Measurements from ENCODE around the gene DIPK1B.

Gene DIPK1B

DNA sequence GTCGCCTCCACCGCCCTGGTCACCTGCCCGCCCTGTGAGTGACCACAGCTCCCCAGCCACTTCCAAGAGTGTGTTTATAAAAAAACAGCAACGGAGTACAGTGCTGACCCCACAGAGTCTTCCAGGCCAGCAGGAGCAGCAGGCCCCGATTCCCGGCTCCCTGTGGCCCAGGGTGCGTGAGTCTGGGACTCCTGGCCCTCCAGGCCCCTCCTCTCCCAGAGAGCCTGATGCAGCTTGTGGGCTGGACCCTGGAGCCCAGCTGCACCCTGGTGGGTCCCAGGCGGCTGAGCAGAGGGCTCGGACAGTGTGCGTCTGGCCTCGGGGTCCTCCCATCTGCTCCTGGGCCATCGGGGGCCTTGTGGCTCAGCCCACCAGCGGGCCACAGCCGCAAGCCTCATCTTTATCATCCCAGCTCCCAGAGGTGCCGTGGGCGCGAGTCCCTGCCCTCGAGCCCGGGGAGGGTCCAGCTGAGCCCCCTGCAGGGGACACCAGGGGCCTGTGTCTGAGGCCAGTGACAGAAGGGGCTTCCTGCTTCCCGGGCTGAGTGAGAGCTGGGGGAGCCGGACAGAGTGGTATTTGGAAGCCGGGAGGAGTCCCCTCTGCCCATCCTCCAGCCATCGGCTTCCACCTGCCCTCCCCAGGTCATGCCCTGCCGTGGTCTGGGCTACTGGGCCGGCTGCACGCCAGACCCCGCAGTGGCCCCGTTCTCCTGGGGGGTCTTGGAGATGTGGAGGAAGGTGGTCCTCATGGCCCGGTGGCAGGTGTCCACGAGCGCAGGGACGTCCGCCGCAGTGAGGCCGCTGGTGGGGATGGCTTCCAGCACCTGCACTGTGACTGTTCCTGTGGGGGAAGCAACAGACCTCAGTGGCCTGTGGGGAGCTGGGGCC, 39.0 kb upstream of the DIPK1B start:
- DNase-seq = no peak

DNA sequence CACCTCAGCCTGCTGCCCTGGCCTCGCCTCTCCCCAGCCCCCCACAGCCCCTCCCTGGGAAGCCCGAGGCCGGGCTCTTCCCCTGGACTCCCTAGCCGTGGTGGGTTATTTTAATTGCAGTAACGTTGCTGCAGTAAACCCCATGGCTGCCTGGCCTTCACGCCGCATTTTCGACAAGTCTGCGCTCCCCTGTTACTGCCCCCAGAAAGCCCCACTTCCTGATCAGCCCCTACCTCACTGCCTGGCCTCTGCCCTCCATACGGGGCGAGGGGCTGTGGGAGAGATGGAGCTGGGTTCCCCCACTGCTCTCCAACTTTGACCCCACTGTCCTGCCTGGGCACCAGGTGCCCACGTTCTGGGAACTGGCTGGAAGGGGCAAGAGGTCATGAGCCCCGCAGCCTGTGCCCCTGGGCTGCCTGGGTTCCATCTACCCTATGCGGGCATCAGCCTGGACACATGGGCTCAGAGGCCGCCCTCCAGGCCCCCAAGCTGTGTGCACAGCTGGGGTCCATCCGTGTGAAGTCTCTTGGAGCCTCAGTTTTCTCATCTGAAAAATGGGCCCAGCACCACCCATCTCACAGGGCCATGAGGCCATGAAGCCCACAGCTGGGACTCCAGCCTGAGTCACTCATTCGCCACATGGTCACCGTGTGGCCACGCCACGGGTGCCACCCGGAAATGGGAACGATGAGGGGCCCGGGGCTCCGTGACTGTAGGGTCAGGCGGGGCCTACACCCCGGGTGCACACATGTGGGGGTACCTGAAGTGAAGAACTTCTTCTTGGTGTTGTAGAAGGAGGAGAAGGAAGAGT, 38.2 kb upstream of the DIPK1B start:
- DNase-seq = no peak

DNA sequence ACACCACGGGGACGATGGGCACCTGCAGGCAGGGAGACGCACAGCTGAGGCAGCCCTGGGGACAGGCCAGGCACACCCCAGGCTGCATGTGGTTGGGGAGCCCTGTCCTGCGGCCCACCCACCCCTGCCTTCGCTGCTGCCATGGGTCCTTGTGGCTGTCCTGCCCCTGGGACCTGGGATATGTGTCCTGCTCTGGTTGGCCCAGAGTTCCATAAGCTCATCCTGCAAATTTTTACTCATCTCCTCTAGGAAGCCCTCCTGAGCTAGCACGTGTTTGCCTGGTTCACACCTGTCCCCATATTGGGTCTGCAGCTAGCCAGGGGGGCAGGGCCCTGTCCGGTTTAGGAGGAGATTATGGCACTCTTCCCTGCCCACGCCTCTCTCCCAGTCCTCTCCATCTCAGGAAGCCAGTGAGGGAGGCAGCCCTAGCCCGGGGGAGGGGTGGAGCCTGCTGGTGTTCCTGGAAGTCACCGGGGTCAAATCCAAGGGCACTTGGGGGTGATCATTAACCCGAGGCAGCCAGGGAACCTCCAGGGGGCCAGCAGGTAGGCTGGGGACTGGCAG, 37.5 kb upstream of the DIPK1B start:
- DNase-seq = no peak

DNA sequence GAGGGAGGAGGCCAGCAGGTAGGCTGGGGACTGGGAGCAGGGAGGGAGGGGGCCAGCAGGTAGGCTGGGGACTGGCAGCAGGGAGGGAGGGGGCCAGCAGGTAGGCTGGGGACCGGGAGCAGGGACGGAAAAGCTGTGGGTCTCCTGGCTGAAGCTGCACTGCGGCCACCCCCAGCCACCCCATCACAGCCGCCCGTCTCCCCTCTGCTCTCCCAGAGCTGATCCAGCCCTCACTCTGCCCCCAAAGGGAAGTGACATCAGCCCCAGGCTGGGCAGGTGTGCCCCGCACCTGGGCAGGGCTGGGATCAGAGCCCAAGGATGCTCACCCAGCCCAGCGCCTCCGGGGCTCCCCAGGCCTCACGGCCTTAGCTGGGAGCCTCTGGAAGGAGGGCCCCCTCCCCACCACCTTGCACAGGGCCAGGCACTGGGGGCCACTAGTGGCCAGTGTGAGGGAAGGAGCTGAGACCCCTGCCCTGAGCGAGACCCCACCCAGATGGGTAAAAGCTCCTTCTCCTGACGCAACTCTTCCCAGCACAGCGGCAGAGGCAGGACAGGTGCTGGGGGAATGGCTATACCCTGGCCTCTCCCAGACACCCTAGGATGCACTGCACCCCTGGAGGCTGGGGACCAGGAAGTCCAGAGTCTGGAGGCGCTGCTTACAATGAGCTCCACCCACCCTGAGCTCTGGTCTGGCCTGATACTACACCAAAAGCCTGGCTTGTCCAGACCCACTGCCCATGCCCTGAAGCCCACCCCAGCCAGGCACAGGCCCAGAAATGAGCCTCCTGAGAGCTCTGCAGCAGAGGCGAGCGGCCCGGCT, 36.7 kb upstream of the DIPK1B start:
- no peak for DNase-seq

DNA sequence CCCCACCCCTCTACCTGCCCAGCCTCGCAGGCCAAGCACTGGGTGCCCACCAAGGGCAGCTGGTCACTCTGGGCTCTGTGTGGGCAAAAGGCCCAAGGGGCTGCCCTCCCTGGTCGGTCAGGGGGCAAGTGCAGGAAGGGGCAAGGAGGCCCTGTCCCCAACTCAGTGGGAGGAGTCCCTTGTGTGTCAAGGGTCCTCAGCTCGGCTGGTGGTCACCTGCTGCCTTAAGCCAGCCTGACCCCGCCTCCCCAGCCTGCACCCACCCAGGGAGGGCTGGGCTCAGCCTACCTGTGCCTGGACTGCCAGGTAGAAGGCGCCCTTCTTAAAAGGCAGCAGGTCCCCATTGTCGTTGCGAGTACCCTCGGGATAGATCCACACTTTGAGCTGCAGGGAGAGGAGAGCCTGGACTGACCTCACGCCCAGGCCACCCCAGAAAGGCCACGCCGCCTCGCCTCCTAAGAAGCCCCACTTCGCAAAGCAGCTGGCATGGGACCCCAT, 36.0 kb upstream of the DIPK1B start:
- no peak for DNase-seq

DNA sequence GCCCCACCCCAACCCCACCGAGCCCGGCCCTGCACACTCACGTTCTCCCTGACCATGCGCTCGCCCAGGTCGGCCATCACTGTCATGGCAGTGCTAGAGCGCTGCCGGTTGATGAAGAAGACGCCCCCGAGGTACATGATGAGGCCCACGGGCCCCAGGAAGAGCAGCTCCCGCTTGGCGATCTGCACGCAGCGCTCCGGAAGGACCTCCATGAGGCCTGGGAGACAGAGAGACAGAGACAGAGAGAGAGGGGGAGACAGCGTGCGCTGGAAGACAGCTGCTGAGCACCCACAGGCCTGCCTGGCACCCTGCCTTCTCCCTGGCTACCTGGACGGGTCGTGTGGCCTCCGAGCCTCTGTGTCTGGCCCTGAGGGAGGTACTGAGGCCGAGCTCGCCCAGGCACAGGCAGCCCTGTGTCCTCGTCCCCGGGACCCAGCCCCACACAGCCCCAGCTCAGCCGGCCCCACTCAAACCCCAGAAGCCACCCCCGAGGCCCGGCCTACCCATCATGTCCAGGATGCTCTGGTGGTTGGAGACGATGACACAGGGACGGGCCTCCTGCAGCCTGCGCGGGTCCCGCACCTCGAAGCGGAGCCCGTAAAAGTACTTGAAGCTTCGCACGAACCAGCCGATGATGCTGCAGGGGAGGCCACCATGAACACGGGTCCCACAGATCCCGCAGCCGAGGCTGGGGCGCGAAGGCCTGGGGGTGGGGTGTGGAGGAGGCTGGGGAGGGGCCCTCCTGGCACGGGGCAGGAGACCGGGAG, 35.3 kb upstream of the DIPK1B start:
- DNase-seq = no peak

DNA sequence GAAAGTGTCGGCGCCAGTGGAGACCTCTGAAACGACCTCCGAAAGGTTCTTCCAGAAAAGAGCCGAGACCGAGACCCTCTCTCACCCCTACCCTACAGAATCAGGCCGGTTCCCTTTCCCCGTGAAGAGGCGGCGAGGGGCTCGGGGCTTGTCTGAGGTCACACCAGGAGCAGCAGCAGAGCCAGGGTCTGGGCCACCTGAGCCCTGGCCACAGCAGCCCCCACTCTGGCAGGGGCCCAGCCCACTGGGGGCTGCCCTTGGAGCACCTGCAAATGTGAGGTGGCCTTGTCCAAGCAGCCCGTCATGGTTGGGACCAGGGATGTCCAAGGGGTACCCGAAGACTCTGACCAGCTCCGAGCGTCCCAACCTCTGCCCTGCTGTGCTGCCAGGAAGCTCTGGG, 34.3 kb upstream of the DIPK1B start:
- DNase-seq = no peak

DNA sequence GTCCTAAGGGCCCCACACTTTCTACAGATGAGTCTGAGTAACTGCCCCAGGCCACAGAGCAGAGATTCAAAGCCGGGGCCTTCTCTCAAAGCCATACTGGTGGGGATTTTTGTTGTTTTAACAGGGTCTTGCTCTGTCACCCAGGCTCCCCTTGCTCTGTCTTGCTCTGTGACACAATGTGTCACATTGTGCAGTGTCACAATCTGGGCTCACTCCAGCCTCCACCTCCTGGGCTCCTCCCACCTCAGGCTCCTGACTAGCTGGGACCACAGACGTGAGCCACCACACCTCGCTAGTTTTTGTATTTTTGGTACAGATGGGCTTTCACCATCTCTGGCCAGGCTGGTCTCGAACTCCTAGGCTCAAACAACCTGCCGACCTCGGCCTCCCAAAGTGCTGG, 33.7 kb upstream of the DIPK1B start:
- no peak for DNase-seq

DNA sequence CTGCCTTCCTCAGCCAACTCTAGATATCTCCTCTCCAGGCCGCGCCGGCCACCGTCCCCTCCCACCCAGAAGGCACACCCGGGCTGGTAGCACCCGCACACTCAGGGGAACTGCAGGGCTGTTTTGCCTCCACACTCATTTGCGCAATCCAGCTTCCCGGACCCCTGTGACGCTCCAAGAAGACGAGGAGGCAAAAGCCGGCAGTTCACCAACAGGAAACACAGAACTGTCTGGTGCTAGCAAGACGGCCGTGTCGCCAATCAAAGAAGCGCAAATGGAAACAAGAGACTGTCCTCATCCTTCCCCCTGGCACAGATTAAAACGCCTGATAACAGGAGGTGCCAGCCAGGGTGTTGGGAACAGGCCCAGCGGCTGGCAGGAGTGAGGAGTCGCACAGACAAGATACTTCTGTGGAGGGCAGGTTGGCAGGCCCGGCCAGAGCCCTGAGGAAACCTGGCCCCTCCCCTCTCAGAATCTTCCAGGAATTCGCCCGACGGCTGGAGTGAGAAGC, 32.9 kb upstream of the DIPK1B start:
- no peak for DNase-seq

DNA sequence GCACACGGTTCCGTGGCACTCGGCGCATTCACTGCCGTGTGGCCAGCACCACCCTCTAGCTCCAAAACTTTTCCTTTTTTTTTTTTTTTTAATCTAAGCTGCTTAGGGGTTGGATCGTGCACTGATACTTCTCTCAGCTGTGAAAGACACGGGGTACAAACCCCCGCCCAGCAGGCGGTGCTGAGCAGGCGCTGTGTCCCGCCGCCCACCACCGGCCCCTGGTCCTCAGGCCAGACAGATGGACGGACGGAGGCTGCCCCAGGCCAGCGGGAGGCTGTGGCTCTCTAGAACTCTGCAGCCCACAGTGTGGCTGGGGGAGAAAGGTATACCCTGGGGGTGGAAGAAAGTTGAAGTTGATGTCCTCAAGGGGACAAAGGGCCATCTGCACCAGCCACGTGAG, 31.3 kb upstream of the DIPK1B start:
- DNase-seq = no peak

DNA sequence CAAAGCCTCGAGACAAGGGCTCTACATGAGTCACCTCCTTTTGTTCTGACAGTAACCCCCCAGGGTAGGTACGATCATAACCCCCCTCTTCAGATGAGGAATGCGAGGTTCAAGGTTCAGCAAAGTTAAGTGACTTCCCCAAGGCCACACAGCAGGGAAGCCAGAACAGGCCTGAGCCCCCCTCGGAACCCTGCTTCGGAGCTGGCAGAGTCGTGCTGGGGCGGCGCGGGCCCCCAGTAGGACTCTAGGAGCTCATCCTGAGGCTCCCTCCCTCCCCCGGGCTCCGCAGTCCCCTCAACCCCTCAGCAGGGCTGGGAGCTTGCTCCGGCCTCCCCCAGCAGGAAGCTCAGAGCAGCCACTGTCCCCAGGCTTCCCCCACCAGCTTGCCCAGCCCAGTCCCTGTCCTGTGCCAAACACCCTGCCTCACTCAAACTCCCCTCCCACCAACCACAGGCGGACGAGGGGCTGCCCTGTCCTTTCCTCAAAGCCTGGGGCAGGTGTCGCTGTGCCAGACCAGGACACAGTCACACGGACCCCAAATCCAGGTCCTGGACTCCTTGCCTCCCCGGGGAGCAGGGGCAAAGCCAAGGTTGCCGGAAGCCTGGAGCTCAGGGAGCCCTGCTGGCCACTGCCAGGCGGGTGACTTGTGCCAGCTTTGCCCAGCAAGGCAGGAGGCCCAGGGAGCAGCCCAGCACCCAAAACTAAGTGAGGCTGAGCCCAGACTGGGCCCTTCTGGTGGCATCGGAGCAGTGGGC, 30.2 kb upstream of the DIPK1B start:
- DNase-seq = no peak

DNA sequence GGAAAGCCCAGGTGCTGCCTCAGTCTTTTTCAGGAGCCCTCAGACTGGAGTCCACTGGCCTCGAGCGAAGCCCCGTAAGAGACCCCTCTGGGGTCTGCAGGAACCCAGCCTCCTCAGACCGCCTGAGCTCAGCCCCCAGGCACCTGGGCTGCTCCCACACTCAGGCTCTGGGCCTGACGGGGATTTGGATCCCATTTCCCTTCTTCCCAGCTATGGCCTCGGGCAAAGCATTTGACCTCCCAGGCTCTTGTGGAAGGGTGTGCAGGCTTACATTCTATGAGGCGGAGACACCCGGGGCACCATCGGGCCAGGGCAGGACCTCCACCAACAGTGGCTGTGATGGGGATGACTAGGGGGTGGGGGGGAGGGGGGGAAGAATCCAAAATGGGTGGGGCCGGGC, 29.7 kb upstream of the DIPK1B start:
- DNase-seq = no peak

DNA sequence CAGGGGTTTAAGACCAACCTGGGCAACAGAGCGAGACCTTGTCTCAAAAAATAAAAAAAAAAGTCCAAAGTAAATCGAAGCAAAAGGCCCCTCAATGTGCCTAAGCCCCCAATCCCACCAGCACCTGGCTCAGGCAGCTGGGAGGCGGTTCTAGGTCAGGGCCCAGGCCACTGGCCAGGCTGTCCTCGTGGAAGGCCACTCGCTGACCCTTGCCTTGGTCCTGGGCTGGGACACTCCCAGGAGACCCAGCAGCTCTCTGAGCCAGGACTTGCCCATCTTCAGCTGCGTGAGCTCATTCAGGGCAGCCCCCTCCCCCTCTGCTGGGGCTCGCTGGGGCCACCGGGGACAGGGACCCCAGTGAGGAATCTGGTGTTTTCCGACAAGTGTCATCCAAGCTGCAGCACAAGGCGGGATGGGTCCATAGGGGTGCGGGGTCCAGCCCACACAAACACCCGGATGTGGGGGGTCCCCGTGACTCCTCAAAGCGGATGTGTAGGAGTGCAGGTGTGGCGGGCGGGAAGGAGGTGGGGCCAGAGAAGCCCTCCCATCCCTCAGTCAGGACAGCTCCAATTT, 29.1 kb upstream of the DIPK1B start:
- DNase-seq = no peak

DNA sequence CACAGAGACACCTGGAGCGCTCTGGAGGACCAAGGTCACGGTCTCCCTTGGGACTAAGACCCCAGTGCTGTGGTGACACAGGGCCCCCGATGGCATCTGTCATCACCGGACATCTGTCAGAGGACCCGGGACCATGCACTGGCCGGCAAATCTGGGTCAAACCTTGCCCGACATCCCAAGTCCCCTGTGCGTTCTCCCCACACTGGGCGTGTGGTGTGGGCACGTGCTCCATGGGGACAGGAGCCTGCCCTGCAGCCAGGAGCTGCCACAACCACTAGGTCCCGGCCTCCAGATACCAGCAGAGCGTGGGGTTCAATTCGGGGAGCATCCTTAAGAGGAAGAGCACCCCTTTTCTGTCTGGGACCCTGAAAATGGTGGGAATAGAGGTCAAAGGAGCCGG, 28.6 kb upstream of the DIPK1B start:
- no peak for DNase-seq

DNA sequence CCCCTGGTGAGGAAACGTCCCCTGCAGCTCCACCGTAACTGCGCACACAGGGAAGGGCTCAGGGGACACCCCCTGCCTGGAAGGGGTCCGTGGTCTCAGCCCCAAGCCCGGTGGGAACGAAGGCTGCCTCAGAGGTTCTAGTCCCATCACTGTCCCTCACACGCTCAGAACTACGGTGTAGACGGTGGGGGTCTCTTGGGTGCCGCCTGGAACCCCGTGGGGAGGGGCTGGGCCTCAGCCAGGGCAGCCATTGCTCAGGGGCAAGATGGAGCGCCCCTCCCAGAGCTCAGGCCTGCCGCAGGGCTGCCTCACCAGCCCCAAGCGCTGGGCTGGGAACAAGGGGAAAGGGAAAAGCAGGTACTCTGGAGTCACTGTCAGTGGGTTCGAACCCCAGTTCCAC, 28.0 kb upstream of the DIPK1B start:
- DNase-seq = no peak

DNA sequence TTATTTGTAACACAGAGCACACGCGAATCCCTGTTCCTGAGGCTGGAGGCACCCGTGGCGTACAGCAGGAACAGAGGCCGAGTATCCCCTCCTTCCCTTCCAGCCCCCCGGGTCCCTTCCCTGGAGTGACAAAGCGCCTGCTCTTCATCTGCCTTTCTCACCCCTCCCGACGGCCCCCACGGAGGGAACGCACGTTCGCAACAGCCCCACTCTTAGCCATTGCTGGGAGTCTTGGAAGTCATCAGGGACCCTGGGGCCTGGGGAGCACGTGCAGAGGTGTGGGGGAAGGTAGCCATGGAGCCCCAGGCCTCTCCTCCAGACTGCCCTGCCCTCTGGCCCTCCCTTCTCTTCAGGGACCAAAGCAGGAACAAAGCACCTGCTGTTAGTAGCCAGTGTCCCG, 27.6 kb upstream of the DIPK1B start:
- no peak for DNase-seq

DNA sequence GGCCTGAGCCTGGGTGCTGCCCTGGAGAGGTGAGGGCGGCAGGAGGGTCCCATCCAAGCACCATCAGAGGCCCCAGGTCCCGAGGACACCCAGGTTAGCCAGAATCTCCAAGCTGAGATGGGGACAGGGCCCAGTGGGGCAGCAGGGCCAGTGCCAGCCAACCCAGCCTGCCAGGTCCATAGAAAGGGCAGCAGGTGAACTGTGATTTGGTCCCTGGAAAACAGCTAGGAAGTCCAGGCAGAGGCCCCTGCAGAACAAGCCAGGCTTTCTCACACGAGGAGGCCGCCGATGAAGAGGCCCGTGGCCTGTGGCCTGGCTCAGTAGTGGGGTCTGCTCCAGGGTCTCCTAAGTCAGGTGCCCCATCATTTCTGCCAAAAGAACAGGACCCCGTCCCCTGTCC, 27.2 kb upstream of the DIPK1B start:
- DNase-seq = no peak

DNA sequence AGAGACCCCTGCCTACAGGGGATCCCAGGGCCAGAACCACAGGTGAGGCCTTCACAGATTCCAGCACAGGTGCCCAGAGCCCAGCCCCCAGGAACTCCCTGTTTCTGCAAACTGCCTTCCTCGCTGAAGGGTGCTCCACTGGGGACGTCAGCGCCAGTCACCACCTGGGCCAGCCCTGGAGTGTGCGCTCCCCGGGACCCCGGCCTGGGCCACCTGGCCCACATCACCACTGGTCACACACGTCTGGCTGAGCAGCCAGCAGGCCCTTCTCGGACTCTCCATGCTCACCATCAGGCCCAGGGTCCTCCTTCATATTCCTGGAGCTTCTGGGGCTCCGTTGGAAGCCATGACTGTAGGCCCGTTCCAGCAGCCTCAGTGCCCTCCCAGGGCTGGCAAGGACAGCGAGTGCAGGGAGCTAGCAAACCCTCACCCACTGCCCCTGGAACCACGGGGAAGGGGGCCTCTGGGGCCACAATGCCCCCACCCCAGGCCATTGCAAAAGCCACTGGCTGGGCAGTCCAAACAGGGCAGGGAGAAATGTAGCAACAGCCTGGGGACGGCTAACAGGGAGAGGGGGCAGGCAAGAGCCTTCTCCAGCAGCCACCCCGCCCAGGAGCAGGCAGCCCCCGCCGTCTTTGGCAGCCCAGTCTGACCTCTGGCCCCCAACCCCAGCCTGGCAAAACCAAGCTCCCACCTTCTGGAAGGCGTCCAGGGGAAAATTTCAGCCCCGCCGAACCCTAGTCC, 26.4 kb upstream of the DIPK1B start:
- DNase-seq = no peak

DNA sequence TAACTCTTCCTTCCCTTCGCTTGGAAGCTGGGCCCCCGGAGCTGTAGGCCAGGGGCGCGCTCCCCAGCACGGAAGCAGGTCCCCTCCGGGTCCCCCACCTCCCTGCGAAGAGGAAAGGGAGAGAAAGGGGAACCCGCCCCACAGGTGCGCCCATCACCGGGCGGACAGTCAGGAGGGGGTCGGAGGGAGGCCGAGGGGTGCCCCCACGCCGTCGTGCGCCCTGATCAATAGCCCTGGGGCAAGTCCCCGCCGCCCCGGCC, 25.9 kb upstream of the DIPK1B start:
- DNase-seq = no peak

Measured in NCI-H2171 (cell line).